PFSK-1 (cell line): Measurements from ENCODE around the gene CD3E.

ENCODE experiments used
- FOXP2 ChIP-seq: optimal IDR thresholded peaks from 2 replicates; pipeline ENCODE3; 2011; ENCODE audit warnings: borderline replicate concordance, control low read depth, inconsistent platforms; ENCODE audit not compliant: insufficient read depth; ENCODE audit errors: extremely low read length, extremely low read depth
- POLR2AphosphoS5 ChIP-seq: IDR thresholded peaks from 2 replicates; pipeline ENCODE4 v1.6.1; 2012; ENCODE audit warnings: low read depth, mild to moderate bottlenecking, control low read depth, low read length, moderate library complexity
- SIN3A ChIP-seq: IDR thresholded peaks from 2 replicates; pipeline ENCODE4 v1.6.1; 2012; ENCODE audit warnings: mild to moderate bottlenecking, low read length, moderate library complexity, borderline replicate concordance; ENCODE audit not compliant: insufficient read depth
- TAF1 ChIP-seq: IDR thresholded peaks from 2 replicates; pipeline ENCODE4 v1.6.1; 2012; ENCODE audit warnings: low read length, control low read depth, borderline replicate concordance; ENCODE audit not compliant: insufficient read depth
- TF ChIP-seq, protein P1 (sequence below), 2 experiments: IDR thresholded peaks; 2 replicates each; pipeline versions ENCODE4 v1.6.1 to v1.8.0; 2011 to 2012; ENCODE audit warnings: low read depth in 2 of 2, low read length in 2 of 2, control low read depth in 1 of 2, inconsistent platforms in 1 of 2, mild to moderate bottlenecking in 1 of 2, moderate library complexity in 1 of 2; ENCODE audit not compliant: insufficient read depth in 1 of 2

GRCh38 chr11:118295815-118296454, 8.6 kb upstream of the CD3E start:
- TF ChIP-seq TAF1 (no peak), SIN3A (no peak), POLR2AphosphoS5 (no peak), FOXP2 (no peak)
- TF ChIP-seq, protein P1, sequence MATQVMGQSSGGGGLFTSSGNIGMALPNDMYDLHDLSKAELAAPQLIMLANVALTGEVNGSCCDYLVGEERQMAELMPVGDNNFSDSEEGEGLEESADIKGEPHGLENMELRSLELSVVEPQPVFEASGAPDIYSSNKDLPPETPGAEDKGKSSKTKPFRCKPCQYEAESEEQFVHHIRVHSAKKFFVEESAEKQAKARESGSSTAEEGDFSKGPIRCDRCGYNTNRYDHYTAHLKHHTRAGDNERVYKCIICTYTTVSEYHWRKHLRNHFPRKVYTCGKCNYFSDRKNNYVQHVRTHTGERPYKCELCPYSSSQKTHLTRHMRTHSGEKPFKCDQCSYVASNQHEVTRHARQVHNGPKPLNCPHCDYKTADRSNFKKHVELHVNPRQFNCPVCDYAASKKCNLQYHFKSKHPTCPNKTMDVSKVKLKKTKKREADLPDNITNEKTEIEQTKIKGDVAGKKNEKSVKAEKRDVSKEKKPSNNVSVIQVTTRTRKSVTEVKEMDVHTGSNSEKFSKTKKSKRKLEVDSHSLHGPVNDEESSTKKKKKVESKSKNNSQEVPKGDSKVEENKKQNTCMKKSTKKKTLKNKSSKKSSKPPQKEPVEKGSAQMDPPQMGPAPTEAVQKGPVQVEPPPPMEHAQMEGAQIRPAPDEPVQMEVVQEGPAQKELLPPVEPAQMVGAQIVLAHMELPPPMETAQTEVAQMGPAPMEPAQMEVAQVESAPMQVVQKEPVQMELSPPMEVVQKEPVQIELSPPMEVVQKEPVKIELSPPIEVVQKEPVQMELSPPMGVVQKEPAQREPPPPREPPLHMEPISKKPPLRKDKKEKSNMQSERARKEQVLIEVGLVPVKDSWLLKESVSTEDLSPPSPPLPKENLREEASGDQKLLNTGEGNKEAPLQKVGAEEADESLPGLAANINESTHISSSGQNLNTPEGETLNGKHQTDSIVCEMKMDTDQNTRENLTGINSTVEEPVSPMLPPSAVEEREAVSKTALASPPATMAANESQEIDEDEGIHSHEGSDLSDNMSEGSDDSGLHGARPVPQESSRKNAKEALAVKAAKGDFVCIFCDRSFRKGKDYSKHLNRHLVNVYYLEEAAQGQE (IDR thresholded peaks at IDR 0.05; ENCODE audit: insufficient read depth in 1 of 2, low read depth in 2 of 2, low read length in 2 of 2), result no peak
